ENCODE data around the gene OSTF1.

Gene OSTF1

GRCh38 chr9:75090579-75090978 is 2.3 kb downstream of the OSTF1 start:
- no peak overlapping the region for H3K4me3 ChIP-seq (ENCODE audit: low read depth, low read length)

GRCh38 chr9:75092766-75093165 is 4.5 kb downstream of the OSTF1 start:
- DNase-seq (ENCODE audit: low read depth): no peak
- no peak for TF ChIP-seq CTCF (IDR thresholded peaks at IDR 0.05; ENCODE audit: low read depth, low read length, missing control alignments)
- no peak overlapping the region for H3K4me3 ChIP-seq (ENCODE audit: low read depth, low read length)

More at GRCh38 chr9:75090579-75090978, 2.3 kb downstream of the OSTF1 start:
- TF ChIP-seq CTCF (IDR thresholded peaks at IDR 0.05; ENCODE audit: low read depth, low read length, missing control alignments): no peak
- no peak for DNase-seq (ENCODE audit: low read depth)

GRCh38 chr9:75096796-75097195 is 8.5 kb downstream of the OSTF1 start:
- no peak overlapping the region for H3K4me3 ChIP-seq (ENCODE audit: low read depth, low read length)
- TF ChIP-seq CTCF (IDR thresholded peaks at IDR 0.05; ENCODE audit: low read depth, low read length, missing control alignments): no peak
- no peak for DNase-seq (ENCODE audit: low read depth)

GRCh38 chr9:75101004-75101588 is 12.8 kb downstream of the OSTF1 start:
- TF ChIP-seq CTCF (IDR thresholded peaks at IDR 0.05; ENCODE audit: low read depth, low read length, missing control alignments): no peak
- DNase-seq (ENCODE audit: low read depth): no peak
- H3K4me3 ChIP-seq (ENCODE audit: low read depth, low read length): no peak overlapping the region

GRCh38 chr9:75102177-75102790 is 14.0 kb downstream of the OSTF1 start:
- no peak for DNase-seq (ENCODE audit: low read depth)
- no peak overlapping the region for H3K4me3 ChIP-seq (ENCODE audit: low read depth, low read length)
- TF ChIP-seq CTCF (IDR thresholded peaks at IDR 0.05; ENCODE audit: low read depth, low read length, missing control alignments): no peak

- no peak for DNase-seq (ENCODE audit: low read depth)
- TF ChIP-seq CTCF (IDR thresholded peaks at IDR 0.05; ENCODE audit: low read depth, low read length, missing control alignments): no peak
- no peak overlapping the region for H3K4me3 ChIP-seq (ENCODE audit: low read depth, low read length)
Observed at GRCh38 chr9:75104607-75105006, 16.3 kb downstream of the OSTF1 start.

GRCh38 chr9:75105019-75105540 is 16.8 kb downstream of the OSTF1 start:
- no peak for TF ChIP-seq CTCF (IDR thresholded peaks at IDR 0.05; ENCODE audit: low read depth, low read length, missing control alignments)
- no peak overlapping the region for H3K4me3 ChIP-seq (ENCODE audit: low read depth, low read length)
- no peak for DNase-seq (ENCODE audit: low read depth)
